Stimulated activated CD8-positive, alpha-beta memory T cell treated with anti-CD3 and anti-CD28 coated beads, Interleukin-15, amount 100 ng/mL, for 24 hours (primary cell): Measurements from ENCODE around the gene BCHE.
"Not testable (repeated sequence)": the region's sequence is repeated elsewhere in the genome, so short reads cannot be mapped to it uniquely, and the experiment has no call there.

ENCODE experiments used
- DNase-seq: peaks from one replicate; pipeline ENCODE4 v3.0.0-alpha.2; 2020; ENCODE audit warnings: low read depth

The BCHE gene

GRCh38 chr3:165816209-165816608 is 21.0 kb downstream of the BCHE start:
- no peak for DNase-seq

GRCh38 chr3:165815682-165816081 is 21.5 kb downstream of the BCHE start:
- DNase-seq = no peak

GRCh38 chr3:165814380-165814779 is 22.8 kb downstream of the BCHE start:
- DNase-seq = no peak

GRCh38 chr3:165807937-165808336 is 29.3 kb downstream of the BCHE start:
- DNase-seq = not testable (repeated sequence)

- no peak for DNase-seq
These were observed 31.2 kb downstream of the BCHE start for GRCh38 chr3:165805946-165806561.

GRCh38 chr3:165803471-165803870 is 33.8 kb downstream of the BCHE start:
- DNase-seq = no peak

GRCh38 chr3:165800970-165801369 is 36.3 kb downstream of the BCHE start:
- DNase-seq = no peak

GRCh38 chr3:165799026-165799425 is 38.2 kb downstream of the BCHE start:
- no peak for DNase-seq

GRCh38 chr3:165797551-165797950 is 39.7 kb downstream of the BCHE start:
- no peak for DNase-seq

GRCh38 chr3:165796701-165797100 is 40.5 kb downstream of the BCHE start:
- DNase-seq = no peak

GRCh38 chr3:165788531-165788930 is 48.7 kb downstream of the BCHE start:
- DNase-seq = no peak

- no peak for DNase-seq
These were observed 51.2 kb downstream of the BCHE start for GRCh38 chr3:165786013-165786412.

GRCh38 chr3:165784337-165784736 is 52.9 kb downstream of the BCHE start:
- no peak for DNase-seq

GRCh38 chr3:165783383-165783782 is 53.8 kb downstream of the BCHE start:
- no peak for DNase-seq

- no peak for DNase-seq
These were observed 58.3 kb downstream of the BCHE start for GRCh38 chr3:165778891-165779290.

- no peak for DNase-seq
These were observed 58.8 kb downstream of the BCHE start for GRCh38 chr3:165778456-165778855.

GRCh38 chr3:165775824-165776223 is 61.4 kb downstream of the BCHE start:
- DNase-seq = no peak

- DNase-seq = no peak
These were observed 66.4 kb downstream of the BCHE start for GRCh38 chr3:165770781-165771180.

- no peak for DNase-seq
These were observed 68.5 kb downstream of the BCHE start for GRCh38 chr3:165768680-165769079.

- no peak for DNase-seq
These were observed 78.2 kb downstream of the BCHE start for GRCh38 chr3:165759041-165759440.

GRCh38 chr3:165755571-165755970 is 81.7 kb downstream of the BCHE start:
- DNase-seq = no peak

- DNase-seq = no peak
These were observed 82.8 kb downstream of the BCHE start for GRCh38 chr3:165754219-165755007.

GRCh38 chr3:165753560-165753959 is 83.7 kb downstream of the BCHE start:
- no peak for DNase-seq

GRCh38 chr3:165751637-165752036 is 85.6 kb downstream of the BCHE start:
- DNase-seq = no peak
